Caco-2 (cell line): ENCODE data around the gene LRRC7. TPM values are rescaled to one million over a fixed set of nuclear protein-coding genes. Genes with fewer than 3 reads are reported as not detected.

ENCODE experiments used
- BruUV-seq: library from RNA; stranded (reverse); fragments of 400-500 nt; replicated peaks from 2 replicates; lab custom pipeline; 2021; lab: Mats Ljungman, UMichigan
- CTCF ChIA-PET: fragments of 300-600 bp; sonication (Branson Sonifier 250); formaldehyde crosslinking; loops from one replicate; lab custom pipeline; 2022; ENCODE audit warnings: antibody characterized with exemption; lab: Charles Lee
- POLR2A ChIA-PET: fragments of 300-600 bp; sonication (Branson Sonifier 250); formaldehyde crosslinking; loops from one replicate; lab custom pipeline; 2022; ENCODE audit warnings: antibody characterized with exemption; lab: Charles Lee
- DNase-seq, 2 experiments: peaks; one replicate each; pipeline versions ENCODE4 v3.0.0 to v3.0.0-alpha.2; 2020 to 2022
- H3K27me3 ChIP-seq: replicated peaks from 2 replicates; pipeline ENCODE4 v1.6.0; 2011; ENCODE audit warnings: low read length; ENCODE audit not compliant: control insufficient read depth, insufficient read depth
- H3K36me3 ChIP-seq: 2 replicates; pipeline ENCODE4 v1.5.1; 2011; ENCODE audit warnings: low read length; ENCODE audit not compliant: control insufficient read depth, insufficient read depth
- H3K4me1 ChIP-seq: fragments of 250-450 bp; sonication (Bioruptor Pico); 2 replicates; pipeline ENCODE4 v1.5.1; 2020; ENCODE audit warnings: mild to moderate bottlenecking
- H3K4me3 ChIP-seq: 2 replicates; pipeline ENCODE4 v1.5.1; 2011; ENCODE audit warnings: low read depth, mild to moderate bottlenecking, control low read depth, low read length
- H3K9me3 ChIP-seq: fragments of 250-450 bp; sonication (Bioruptor Pico); 2 replicates; pipeline ENCODE4 v1.5.1; 2020; ENCODE audit warnings: mild to moderate bottlenecking, moderate library complexity
- H3K27ac Mint-ChIP-seq: one replicate; pipeline ENCODE4 v1.8.0; 2022; ENCODE audit warnings: mixed read lengths; ENCODE audit not compliant: unreplicated experiment
- H3K27me3 Mint-ChIP-seq: one replicate; pipeline ENCODE4 v1.8.0; 2022; ENCODE audit warnings: mixed read lengths; ENCODE audit not compliant: insufficient read depth, unreplicated experiment
- H3K36me3 Mint-ChIP-seq: one replicate; pipeline ENCODE4 v1.8.0; 2022; ENCODE audit warnings: mild to moderate bottlenecking, mixed read lengths; ENCODE audit not compliant: insufficient read depth, unreplicated experiment
- H3K4me1 Mint-ChIP-seq: one replicate; pipeline ENCODE4 v1.8.0; 2022; ENCODE audit warnings: low read depth, mixed read lengths; ENCODE audit not compliant: unreplicated experiment
- H3K4me3 Mint-ChIP-seq: one replicate; pipeline ENCODE4 v1.8.0; 2022; ENCODE audit warnings: mild to moderate bottlenecking, moderate library complexity, mixed read lengths; ENCODE audit not compliant: unreplicated experiment
- H3K9me3 Mint-ChIP-seq: one replicate; pipeline ENCODE4 v1.8.0; 2022; ENCODE audit warnings: mixed read lengths; ENCODE audit not compliant: unreplicated experiment
- intact Hi-C: fragments of 100-400 bp; cut with micrococcal nuclease; formaldehyde crosslinking; loops from one replicate; pipeline ENCODE4 v1.10.0; 2022; ENCODE audit not compliant: unreplicated experiment
- total RNA-seq: library from RNA; stranded (reverse); gene quantifications from 2 replicates; pipeline ENCODE4 v1.2.3, GENCODE V29; 2022
- TF ChIP-seq, protein P1 (sequence below), 2 experiments: fragments of 200-600 bp in 1 of 2; IDR thresholded peaks; 1 replicate in 1 of 2; 2 replicates in 1 of 2; pipeline versions ENCODE4 v1.5.1 to v1.8.0; 2011 to 2022; ENCODE audit warnings: antibody characterized with exemption in 1 of 2, control low read depth in 1 of 2, inconsistent platforms in 1 of 2, low read depth in 1 of 2, low read length in 1 of 2, mild to moderate bottlenecking in 1 of 2, moderate library complexity in 1 of 2; ENCODE audit not compliant: insufficient read depth in 1 of 2, severe bottlenecking in 1 of 2, unreplicated experiment in 1 of 2

The LRRC7 gene
- total RNA-seq, 1 experiment from 2014 or later: 8.5 TPM

DNA sequence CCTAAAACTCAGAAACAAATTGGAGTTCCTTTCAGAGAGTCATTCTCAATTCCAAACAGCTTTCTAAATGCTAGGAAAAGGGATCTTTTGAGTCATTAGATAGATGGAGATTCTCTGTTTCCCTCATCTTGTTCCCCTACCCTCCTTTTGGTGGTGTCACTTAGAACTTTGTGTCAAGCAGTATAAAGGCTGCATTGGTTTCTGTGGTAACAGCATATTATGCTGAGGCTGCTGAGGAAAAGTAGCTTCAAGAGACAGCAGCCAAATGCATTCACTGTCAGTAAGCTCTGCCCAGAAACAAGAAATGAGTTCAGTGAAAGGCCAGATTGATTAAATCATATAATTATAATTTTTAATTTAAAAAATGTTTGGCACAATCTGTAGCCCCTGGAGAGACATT lies 493.5 kb downstream of the LRRC7 start:
- intact Hi-C loops: no loop called here
- Mint-ChIP-seq H3K27ac (no peak overlapping the region), H3K36me3 (no peaks in the 10 kb centered on the region), H3K4me3 (no peak overlapping the region), H3K9me3 (no peaks in the 10 kb centered on the region), H3K4me1 (no peaks in the 10 kb centered on the region), H3K27me3 (peaks cover 3% of the 10 kb centered on the region)
- no peak overlapping the region for H3K4me3 ChIP-seq
- H3K4me1 ChIP-seq: no peaks in the 10 kb centered on the region
- no peaks in the 10 kb centered on the region for H3K9me3 ChIP-seq
- no peaks in the 10 kb centered on the region for H3K36me3 ChIP-seq
- ChIA-PET CTCF (no interaction called here), POLR2A (no interaction called here)
- TF ChIP-seq, protein P1, sequence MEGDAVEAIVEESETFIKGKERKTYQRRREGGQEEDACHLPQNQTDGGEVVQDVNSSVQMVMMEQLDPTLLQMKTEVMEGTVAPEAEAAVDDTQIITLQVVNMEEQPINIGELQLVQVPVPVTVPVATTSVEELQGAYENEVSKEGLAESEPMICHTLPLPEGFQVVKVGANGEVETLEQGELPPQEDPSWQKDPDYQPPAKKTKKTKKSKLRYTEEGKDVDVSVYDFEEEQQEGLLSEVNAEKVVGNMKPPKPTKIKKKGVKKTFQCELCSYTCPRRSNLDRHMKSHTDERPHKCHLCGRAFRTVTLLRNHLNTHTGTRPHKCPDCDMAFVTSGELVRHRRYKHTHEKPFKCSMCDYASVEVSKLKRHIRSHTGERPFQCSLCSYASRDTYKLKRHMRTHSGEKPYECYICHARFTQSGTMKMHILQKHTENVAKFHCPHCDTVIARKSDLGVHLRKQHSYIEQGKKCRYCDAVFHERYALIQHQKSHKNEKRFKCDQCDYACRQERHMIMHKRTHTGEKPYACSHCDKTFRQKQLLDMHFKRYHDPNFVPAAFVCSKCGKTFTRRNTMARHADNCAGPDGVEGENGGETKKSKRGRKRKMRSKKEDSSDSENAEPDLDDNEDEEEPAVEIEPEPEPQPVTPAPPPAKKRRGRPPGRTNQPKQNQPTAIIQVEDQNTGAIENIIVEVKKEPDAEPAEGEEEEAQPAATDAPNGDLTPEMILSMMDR (IDR thresholded peaks at IDR 0.05; ENCODE audit: insufficient read depth in 1 of 2, low read depth in 1 of 2, low read length in 1 of 2, severe bottlenecking in 1 of 2, unreplicated experiment in 1 of 2): no peak
- BruUV-seq: no TSS peak
- DNase-seq: no peak
- no peaks in the 10 kb centered on the region for H3K27me3 ChIP-seq

DNA sequence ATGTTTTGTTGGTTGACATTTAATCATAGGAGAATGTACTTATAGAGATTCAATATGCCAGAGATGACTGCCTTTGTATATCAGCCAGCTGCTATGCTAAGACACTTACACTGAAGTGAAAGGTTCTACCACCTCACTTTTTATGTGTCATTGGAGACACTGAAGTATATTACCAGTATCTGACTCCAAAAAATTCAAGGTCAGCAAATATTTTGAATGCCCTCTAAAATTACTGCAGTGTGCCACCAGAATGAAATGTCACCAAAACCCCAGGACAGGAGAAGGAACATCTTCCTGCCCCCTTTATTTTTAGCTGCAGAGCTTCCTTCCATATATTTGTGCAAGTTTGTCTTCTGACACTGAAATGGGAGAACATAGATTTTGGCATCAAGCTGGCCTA lies 496.1 kb downstream of the LRRC7 start:
- no peak for DNase-seq
- H3K36me3 Mint-ChIP-seq: no peaks in the 10 kb centered on the region
- Histone ChIP-seq H3K4me1 (no peaks in the 10 kb centered on the region), H3K36me3 (no peaks in the 10 kb centered on the region), H3K27me3 (no peaks in the 10 kb centered on the region), H3K4me3 (no peak overlapping the region), H3K9me3 (no peaks in the 10 kb centered on the region)
- no TSS peak for BruUV-seq
- no peaks in the 10 kb centered on the region for H3K9me3 Mint-ChIP-seq
- peaks cover 3% of the 10 kb centered on the region for H3K27me3 Mint-ChIP-seq
- no peak overlapping the region for H3K27ac Mint-ChIP-seq
- intact Hi-C loops: no loop called here
- ChIA-PET POLR2A (no interaction called here), CTCF (no interaction called here)
- TF ChIP-seq, protein P1 (IDR thresholded peaks at IDR 0.05; ENCODE audit: insufficient read depth in 1 of 2, low read depth in 1 of 2, low read length in 1 of 2, severe bottlenecking in 1 of 2, unreplicated experiment in 1 of 2): no peak
- no peaks in the 10 kb centered on the region for H3K4me1 Mint-ChIP-seq
- no peak overlapping the region for H3K4me3 Mint-ChIP-seq

DNA sequence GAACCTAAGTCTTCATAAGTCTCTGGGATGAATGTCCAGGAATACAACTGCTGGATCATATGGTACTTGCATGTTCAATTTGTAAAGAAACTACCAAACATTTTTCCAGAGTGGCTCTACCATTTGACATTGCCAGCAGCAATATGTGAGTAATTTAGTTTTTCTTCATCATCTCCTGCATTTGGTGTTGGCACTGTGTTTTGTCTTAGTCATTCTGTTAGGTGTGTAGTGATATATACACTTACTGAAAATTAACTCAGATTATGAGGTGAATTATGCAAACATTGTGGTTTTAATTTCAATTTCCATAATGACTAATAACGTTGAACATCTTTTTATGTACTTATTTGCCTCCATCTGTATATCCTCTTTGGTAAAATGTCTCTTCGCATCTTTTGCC lies 499.0 kb downstream of the LRRC7 start:
- no peak overlapping the region for H3K4me3 ChIP-seq
- H3K27me3 Mint-ChIP-seq: no peaks in the 10 kb centered on the region
- BruUV-seq: no TSS peak
- no peaks in the 10 kb centered on the region for H3K36me3 Mint-ChIP-seq
- no peaks in the 10 kb centered on the region for H3K9me3 Mint-ChIP-seq
- H3K27me3 ChIP-seq: no peaks in the 10 kb centered on the region
- intact Hi-C loops: no loop called here
- H3K36me3 ChIP-seq: no peaks in the 10 kb centered on the region
- no peak for DNase-seq
- no peaks in the 10 kb centered on the region for H3K4me1 ChIP-seq
- ChIA-PET CTCF (no interaction called here), POLR2A (no interaction called here)
- no peaks in the 10 kb centered on the region for H3K9me3 ChIP-seq
- H3K4me3 Mint-ChIP-seq: no peak overlapping the region
- no peaks in the 10 kb centered on the region for H3K4me1 Mint-ChIP-seq
- no peak overlapping the region for H3K27ac Mint-ChIP-seq
- TF ChIP-seq, protein P1 (IDR thresholded peaks at IDR 0.05; ENCODE audit: insufficient read depth in 1 of 2, low read depth in 1 of 2, low read length in 1 of 2, severe bottlenecking in 1 of 2, unreplicated experiment in 1 of 2): no peak
